GM20000 (cell line): Measurements from ENCODE around the gene CCL3.
"Not testable (repeated sequence)": the region's sequence is repeated elsewhere in the genome, so short reads cannot be mapped to it uniquely, and the experiment has no call there.

ENCODE experiments used
- DNase-seq: peaks from one replicate; pipeline ENCODE4 v3.0.0; 2012; ENCODE audit warnings: low spot score
- TF ChIP-seq, protein P1 (sequence below): IDR thresholded peaks from 2 replicates; pipeline ENCODE4 v1.5.1; 2012; ENCODE audit warnings: mild to moderate bottlenecking, control low read depth; ENCODE audit errors: extremely low read depth, missing control alignments

Gene CCL3

DNA sequence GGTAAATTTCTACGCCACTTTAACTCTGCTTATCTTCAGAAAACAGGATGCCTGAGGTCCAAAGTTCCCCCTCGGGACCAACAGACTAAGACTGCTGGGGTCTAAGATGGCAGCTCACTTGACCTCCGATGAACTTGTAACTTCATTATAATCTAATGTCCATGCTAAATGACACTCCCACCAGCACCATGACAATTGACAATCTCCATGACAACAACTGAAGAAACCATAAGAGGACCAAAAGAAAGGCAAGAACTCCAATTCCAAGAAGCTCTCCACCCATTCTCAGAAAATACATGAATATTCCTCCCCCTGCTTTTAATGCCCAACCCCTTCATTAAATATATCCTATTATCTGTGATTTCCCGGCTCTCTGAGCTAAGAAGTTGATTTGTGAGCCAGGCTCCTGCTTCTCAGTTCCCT, 21.1 kb upstream of the CCL3 start:
- DNase-seq: no peak
- TF ChIP-seq, protein P1, sequence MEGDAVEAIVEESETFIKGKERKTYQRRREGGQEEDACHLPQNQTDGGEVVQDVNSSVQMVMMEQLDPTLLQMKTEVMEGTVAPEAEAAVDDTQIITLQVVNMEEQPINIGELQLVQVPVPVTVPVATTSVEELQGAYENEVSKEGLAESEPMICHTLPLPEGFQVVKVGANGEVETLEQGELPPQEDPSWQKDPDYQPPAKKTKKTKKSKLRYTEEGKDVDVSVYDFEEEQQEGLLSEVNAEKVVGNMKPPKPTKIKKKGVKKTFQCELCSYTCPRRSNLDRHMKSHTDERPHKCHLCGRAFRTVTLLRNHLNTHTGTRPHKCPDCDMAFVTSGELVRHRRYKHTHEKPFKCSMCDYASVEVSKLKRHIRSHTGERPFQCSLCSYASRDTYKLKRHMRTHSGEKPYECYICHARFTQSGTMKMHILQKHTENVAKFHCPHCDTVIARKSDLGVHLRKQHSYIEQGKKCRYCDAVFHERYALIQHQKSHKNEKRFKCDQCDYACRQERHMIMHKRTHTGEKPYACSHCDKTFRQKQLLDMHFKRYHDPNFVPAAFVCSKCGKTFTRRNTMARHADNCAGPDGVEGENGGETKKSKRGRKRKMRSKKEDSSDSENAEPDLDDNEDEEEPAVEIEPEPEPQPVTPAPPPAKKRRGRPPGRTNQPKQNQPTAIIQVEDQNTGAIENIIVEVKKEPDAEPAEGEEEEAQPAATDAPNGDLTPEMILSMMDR: no peak

DNA sequence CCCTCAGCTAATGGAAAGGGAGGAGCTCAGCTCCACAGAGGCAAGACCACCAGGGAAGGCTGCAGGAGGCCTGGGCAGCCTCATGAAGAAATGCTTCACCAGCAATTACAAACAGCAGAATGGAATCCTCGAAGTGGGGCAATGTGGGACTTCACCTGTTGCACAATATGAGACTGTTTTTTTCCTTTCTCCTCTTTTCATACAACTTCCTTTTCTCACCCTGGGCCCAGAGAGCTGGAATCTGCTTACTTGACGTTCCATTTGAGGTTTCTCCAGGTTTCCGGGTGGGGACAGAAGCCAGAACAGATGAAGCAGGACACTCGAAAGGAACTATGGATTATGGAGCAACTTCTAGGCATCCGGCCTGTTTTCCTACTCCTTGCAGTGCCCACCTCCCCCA, 18.3 kb upstream of the CCL3 start:
- DNase-seq: not testable (repeated sequence)

DNA sequence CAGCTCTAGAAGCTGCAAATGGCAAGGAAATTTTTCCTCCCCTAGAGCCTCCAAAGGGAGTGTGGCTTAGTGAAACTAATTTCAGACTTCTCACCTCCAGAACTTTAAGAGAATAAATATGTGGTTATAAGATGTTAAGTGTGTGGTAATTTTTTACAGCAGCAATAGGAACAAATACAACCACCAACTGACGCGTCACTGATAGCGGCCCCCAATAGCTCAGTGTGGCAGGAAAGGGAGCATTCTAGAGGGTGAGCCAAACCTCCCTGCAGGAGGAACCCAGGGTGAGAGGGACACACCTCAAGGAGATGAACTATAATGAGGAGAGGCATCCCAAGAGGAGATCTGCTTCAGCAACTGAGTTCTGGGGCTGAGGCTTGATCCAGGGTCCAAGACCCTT, 17.7 kb upstream of the CCL3 start:
- TF ChIP-seq, protein P1: no peak
- no peak for DNase-seq

DNA sequence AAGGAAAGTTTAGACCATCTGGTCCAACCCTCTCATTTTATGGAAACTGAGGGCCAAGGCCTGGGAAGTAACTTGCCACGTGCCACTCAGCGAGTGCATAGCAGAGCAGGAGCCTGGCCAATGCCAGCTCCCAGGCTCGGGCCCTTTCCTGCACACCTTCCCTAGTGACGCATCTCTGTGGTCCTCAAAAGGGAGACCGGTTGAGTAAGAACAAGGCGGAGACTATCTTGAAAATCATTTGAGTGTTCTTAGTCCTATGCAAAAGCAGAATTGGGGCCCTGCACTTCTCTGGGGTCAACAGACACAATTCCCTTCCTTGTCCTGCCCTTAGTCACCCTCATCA, 16.5 kb upstream of the CCL3 start:
- no peak for DNase-seq
- TF ChIP-seq, protein P1: no peak

DNA sequence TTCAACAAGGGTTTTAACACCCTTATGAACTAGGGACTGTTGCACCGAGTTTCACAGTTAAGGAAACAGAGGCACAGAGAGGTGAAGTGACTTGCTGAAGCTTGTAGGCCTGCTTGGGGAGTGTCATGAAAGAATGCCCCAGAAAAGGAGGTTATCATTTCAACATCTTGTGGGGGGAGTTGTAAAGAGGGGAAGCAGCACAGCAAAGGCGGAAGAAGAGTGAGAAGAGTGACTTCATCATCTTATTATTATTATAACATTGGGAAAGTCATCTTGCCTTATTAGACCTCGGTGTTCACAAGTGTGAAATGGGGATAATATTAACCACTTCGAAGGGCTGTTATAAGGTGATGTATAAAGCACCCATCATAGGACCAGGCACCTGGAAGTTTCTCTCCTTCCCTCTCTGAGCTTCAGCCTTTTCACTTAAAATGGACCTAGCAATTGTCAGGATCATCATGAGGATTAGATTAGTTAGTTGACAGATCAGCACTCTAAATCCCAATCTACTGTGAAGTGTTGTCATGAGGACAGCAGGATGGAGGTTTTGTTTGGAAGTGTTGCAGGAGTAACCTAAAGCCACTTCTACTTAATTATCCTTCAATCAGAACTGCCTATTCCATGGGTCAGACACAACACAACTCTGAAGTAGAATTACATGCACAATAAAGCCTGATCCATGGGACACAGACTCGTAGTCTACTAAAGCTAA, 16.0 kb upstream of the CCL3 start:
- TF ChIP-seq, protein P1: no peak
- no peak for DNase-seq

DNA sequence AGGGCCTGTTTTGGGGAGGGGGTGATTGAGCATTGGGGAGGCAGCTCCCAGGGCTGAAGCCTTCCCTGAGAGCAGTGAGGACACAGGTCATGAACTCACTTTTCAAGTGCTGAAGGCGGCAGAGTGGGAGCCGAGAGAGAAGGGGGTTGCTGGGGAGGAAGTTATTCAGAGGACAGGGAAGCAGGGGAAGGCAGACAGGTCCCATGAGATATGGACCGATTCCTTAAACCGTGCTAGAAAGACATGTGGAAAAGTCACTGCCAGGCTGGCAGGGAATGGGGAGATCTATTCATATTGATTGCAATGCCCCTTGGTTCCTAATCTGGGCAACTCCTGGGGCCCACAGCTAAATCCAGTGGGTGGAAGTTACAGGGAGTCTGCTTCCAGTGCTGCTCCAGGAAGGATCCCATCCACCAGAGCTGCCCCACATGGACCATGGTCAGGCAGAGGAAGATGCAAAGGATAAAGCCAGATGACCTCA, 14.8 kb upstream of the CCL3 start:
- DNase-seq: no peak
- TF ChIP-seq, protein P1: no peak

DNA sequence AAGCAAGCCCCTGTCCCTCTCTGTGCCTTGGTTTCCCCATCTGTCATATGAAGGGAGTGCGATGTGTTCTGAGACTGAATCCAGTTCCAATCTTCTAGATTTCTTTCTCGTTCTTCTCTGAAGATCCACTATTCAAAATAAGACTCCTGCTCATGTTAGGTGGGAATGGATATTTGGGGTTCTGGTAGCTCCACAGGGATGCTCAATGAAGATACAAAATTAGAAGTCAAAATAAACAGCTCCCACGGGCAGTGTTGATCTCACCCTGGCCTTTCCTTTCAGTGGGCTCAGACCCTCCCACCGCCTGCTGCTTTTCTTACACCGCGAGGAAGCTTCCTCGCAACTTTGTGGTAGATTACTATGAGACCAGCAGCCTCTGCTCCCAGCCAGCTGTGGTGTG, 14.3 kb upstream of the CCL3 start:
- DNase-seq: not testable (repeated sequence)

DNA sequence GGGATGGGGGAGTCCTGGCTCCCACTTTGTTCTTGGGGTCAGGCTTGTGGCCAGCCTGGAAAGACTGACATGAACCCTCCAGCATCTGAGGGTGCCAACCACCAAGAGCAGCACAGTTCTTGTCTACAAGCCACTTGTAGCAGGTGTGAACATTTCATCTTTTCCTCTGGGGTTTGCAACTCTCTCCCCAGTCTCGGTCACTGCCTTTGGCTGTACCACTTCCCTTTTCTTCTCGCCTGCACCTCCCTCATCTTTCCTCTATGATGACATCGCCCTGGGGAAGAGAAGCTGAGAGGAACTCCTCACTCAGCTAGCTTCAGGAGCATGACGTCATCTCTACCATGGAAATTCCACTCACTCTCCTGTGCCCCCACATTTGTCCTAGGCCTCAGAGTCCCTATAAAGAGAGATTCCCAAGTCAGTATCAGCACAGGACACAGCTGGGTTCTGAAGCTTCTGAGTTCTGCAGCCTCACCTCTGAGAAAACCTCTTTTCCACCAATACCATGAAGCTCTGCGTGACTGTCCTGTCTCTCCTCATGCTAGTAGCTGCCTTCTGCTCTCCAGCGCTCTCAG, 13.5 kb upstream of the CCL3 start, which contains the start of gene CCL4:
TSS of gene CCL4 (plus strand) at position 427 of the 575 bp plus-strand sequence. CDS start at position 506, 79 bp downstream.
- DNase-seq: not testable (repeated sequence)

DNA sequence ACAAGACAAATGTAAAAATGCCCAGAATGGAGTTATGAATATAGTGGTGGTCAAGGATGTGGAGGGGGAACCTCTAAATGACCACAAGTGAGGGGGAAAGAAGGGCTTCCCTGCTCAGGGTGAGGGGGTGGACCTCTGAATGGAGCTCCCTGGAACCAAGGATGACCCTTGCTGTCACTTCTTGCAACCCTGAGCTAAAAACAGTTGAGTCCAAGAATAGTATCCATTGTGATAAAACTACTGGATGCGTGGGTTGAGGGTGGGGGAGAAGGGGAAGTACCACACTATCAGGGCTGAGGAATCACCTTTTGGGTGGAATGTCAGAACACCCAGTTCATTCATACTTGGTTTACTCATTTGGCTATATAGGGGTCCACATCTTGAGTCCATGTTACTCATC, 9.1 kb upstream of the CCL3 start:
- not testable (repeated sequence) for DNase-seq
